ENCODE data around the gene SPATS2. TPM values are rescaled to one million over a fixed set of nuclear protein-coding genes. Genes with fewer than 3 reads are reported as not detected.

Gene SPATS2
- total RNA-seq, 1 experiment from 2014 or later, result 43.1 TPM

- Mint-ChIP-seq H3K4me3 (ENCODE audit: unreplicated experiment) (peak overlapping the region; percentile 90), H3K9me3 (ENCODE audit: unreplicated experiment) (no peaks in the 10 kb centered on the region), H3K27ac (ENCODE audit: unreplicated experiment) (peak overlapping the region; percentile 98), H3K4me1 (ENCODE audit: low read depth, unreplicated experiment) (peaks cover 14% of the 10 kb centered on the region), H3K36me3 (ENCODE audit: insufficient read depth, unreplicated experiment) (peaks cover 19% of the 10 kb centered on the region), H3K27me3 (ENCODE audit: insufficient read depth, unreplicated experiment) (no peaks in the 10 kb centered on the region)
- peak in 1 of 2 experiments; percentile 32 for DNase-seq
- H3K4me1 ChIP-seq, result peaks cover 16% of the 10 kb centered on the region
- H3K36me3 ChIP-seq (ENCODE audit: control insufficient read depth, insufficient read depth, low read length), result 0 out of 2 replicates have a peak, but pooled peaks cover 1% of the 10 kb centered on the region
- H3K9me3 ChIP-seq, result no peaks in the 10 kb centered on the region
- H3K27me3 ChIP-seq (replicated peaks; ENCODE audit: control insufficient read depth, insufficient read depth, low read length), result no peaks in the 10 kb centered on the region
- H3K4me3 ChIP-seq (ENCODE audit: low read depth, low read length), result peak overlapping the region; percentile 43
- no peak for TF ChIP-seq CTCF (IDR thresholded peaks at IDR 0.05; ENCODE audit: insufficient read depth in 1 of 2, low read depth in 1 of 2, low read length in 1 of 2, severe bottlenecking in 1 of 2, unreplicated experiment in 1 of 2)
- CTCF ChIA-PET, result interaction anchor here (0.9 to 3.5 kb wide), 11 partner anchors 8 to 167 kb away, joined by 3 to 153 read pairs (median 30); partner anchors contain the start of genes C1QL4, SPATS2 and TROAP
- intact Hi-C loops (cut with micrococcal nuclease; ENCODE audit: unreplicated experiment), result loop anchor here (2.0 kb wide), 2 partner anchors 49 to 57 kb away; no protein-coding TSS in a partner anchor
- POLR2A ChIA-PET, result interaction anchor here (0.7 to 2.7 kb wide), 3 partner anchors 14 to 23 kb away, joined by 5 to 30 read pairs (median 20); partner anchors contain the start of genes SPATS2 and TROAP
- BruUV-seq (replicated peaks), result no TSS peak
These were observed 21.2 kb upstream of the SPATS2 start for GRCh38 chr12:49345825-49346658.

GRCh38 chr12:49346659-49347310, 20.5 kb upstream of the SPATS2 start, which contains the start of gene DNAJC22:
Gene DNAJC22 (plus strand): TSS chr12:49346888. CDS start chr12:49348873, 1,985 bp downstream.
- H3K36me3 Mint-ChIP-seq (ENCODE audit: insufficient read depth, unreplicated experiment), result peaks cover 26% of the 10 kb centered on the region
- H3K27ac Mint-ChIP-seq (ENCODE audit: unreplicated experiment), result peak within 1 kb of the TSS; percentile 98
- peak in 1 of 2 experiments; percentile 0 for TF ChIP-seq CTCF (IDR thresholded peaks at IDR 0.05; ENCODE audit: insufficient read depth in 1 of 2, low read depth in 1 of 2, low read length in 1 of 2, severe bottlenecking in 1 of 2, unreplicated experiment in 1 of 2)
- H3K27me3 Mint-ChIP-seq (ENCODE audit: insufficient read depth, unreplicated experiment), result no peaks in the 10 kb centered on the region
- peak; percentile 61 to 63 for DNase-seq
- peaks cover 14% of the 10 kb centered on the region for H3K4me1 Mint-ChIP-seq (ENCODE audit: low read depth, unreplicated experiment)
- H3K36me3 ChIP-seq (ENCODE audit: control insufficient read depth, insufficient read depth, low read length), result peaks cover 4% of the 10 kb centered on the region
- peak within 1 kb of the TSS; percentile 43 for H3K4me3 ChIP-seq (ENCODE audit: low read depth, low read length)
- intact Hi-C loops (cut with micrococcal nuclease; ENCODE audit: unreplicated experiment), result loop anchor here (1.0 to 2.0 kb wide), 3 partner anchors 15 to 58 kb away; no protein-coding TSS in a partner anchor
- CTCF ChIA-PET, result interaction anchor here (0.5 to 3.5 kb wide), 27 partner anchors 9 to 389 kb away, joined by 3 to 153 read pairs (median 5); partner anchors contain the start of genes ARF3, C1QL4, KCNH3 and PRPH
- peak within 1 kb of the TSS; percentile 90 for H3K4me3 Mint-ChIP-seq (ENCODE audit: unreplicated experiment)
- H3K27me3 ChIP-seq (replicated peaks; ENCODE audit: control insufficient read depth, insufficient read depth, low read length), result no peaks in the 10 kb centered on the region
- POLR2A ChIA-PET, result interaction anchor here (0.5 to 2.7 kb wide), 6 partner anchors 10 to 213 kb away, joined by 3 to 30 read pairs (median 8); partner anchors contain the start of genes SPATS2 and TROAP
- peaks cover 16% of the 10 kb centered on the region for H3K4me1 ChIP-seq
- H3K9me3 ChIP-seq, result no peaks in the 10 kb centered on the region
- no TSS peak for BruUV-seq (replicated peaks)
- no peaks in the 10 kb centered on the region for H3K9me3 Mint-ChIP-seq (ENCODE audit: unreplicated experiment)
